Measurements from ENCODE around the gene AMBRA1.
A peak's percentile ranks its signal among the peaks of the same experiment; 100 is the strongest.

Gene AMBRA1

GRCh38 chr11:46490666-46491065 is 103.2 kb downstream of the AMBRA1 start:
- H3K4me3 ChIP-seq (ENCODE audit: low read depth, low read length): no peak overlapping the region
- no peak for TF ChIP-seq CTCF (IDR thresholded peaks at IDR 0.05; ENCODE audit: low read depth, low read length, missing control alignments)
- DNase-seq (ENCODE audit: low read depth): no peak

GRCh38 chr11:46489656-46490560 is 103.9 kb downstream of the AMBRA1 start:
- no peak overlapping the region for H3K4me3 ChIP-seq (ENCODE audit: low read depth, low read length)
- DNase-seq (ENCODE audit: low read depth): no peak
- peak; percentile 72 for TF ChIP-seq CTCF (IDR thresholded peaks at IDR 0.05; ENCODE audit: low read depth, low read length, missing control alignments)

GRCh38 chr11:46485856-46486443 is 107.9 kb downstream of the AMBRA1 start:
- TF ChIP-seq CTCF (IDR thresholded peaks at IDR 0.05; ENCODE audit: low read depth, low read length, missing control alignments): no peak
- H3K4me3 ChIP-seq (ENCODE audit: low read depth, low read length): no peak overlapping the region
- no peak for DNase-seq (ENCODE audit: low read depth)

- DNase-seq (ENCODE audit: low read depth): no peak
- TF ChIP-seq CTCF (IDR thresholded peaks at IDR 0.05; ENCODE audit: low read depth, low read length, missing control alignments): no peak
- H3K4me3 ChIP-seq (ENCODE audit: low read depth, low read length): no peak overlapping the region
These were observed 109.7 kb downstream of the AMBRA1 start for GRCh38 chr11:46484101-46484500.

- no peak overlapping the region for H3K4me3 ChIP-seq (ENCODE audit: low read depth, low read length)
- DNase-seq (ENCODE audit: low read depth): no peak
- no peak for TF ChIP-seq CTCF (IDR thresholded peaks at IDR 0.05; ENCODE audit: low read depth, low read length, missing control alignments)
These were observed 112.9 kb downstream of the AMBRA1 start for GRCh38 chr11:46480909-46481308.

- DNase-seq (ENCODE audit: low read depth): no peak
- TF ChIP-seq CTCF (IDR thresholded peaks at IDR 0.05; ENCODE audit: low read depth, low read length, missing control alignments): no peak
- no peak overlapping the region for H3K4me3 ChIP-seq (ENCODE audit: low read depth, low read length)
These were observed 113.6 kb downstream of the AMBRA1 start for GRCh38 chr11:46480166-46480726.

Measured in GM12864 (cell line).